ENCODE results near the gene GPLD1.
"Not testable (repeated sequence)": the region's sequence is repeated elsewhere in the genome, so short reads cannot be mapped to it uniquely, and the experiment has no call there.

The GPLD1 gene

GRCh38 chr6:24391756-24392405 lies 97.5 kb downstream of the GPLD1 start:
- no peak overlapping the region for H3K4me3 ChIP-seq (ENCODE audit: control insufficient read depth, low read depth, low read length)
- no peak for TF ChIP-seq CTCF (IDR thresholded peaks at IDR 0.05; ENCODE audit: control insufficient read depth, insufficient read depth, low read depth, low read length, missing control alignments)
- DNase-seq (ENCODE audit: low read depth), result no peak

GRCh38 chr6:24391208-24391607 lies 98.2 kb downstream of the GPLD1 start:
- DNase-seq (ENCODE audit: low read depth), result no peak
- H3K4me3 ChIP-seq (ENCODE audit: control insufficient read depth, low read depth, low read length), result no peak overlapping the region
- no peak for TF ChIP-seq CTCF (IDR thresholded peaks at IDR 0.05; ENCODE audit: control insufficient read depth, insufficient read depth, low read depth, low read length, missing control alignments)

GRCh38 chr6:24387818-24388217 lies 101.6 kb downstream of the GPLD1 start:
- DNase-seq (ENCODE audit: low read depth), result no peak
- H3K4me3 ChIP-seq (ENCODE audit: control insufficient read depth, low read depth, low read length), result no peak overlapping the region
- TF ChIP-seq CTCF (IDR thresholded peaks at IDR 0.05; ENCODE audit: control insufficient read depth, insufficient read depth, low read depth, low read length, missing control alignments), result no peak

- no peak for TF ChIP-seq CTCF (IDR thresholded peaks at IDR 0.05; ENCODE audit: control insufficient read depth, insufficient read depth, low read depth, low read length, missing control alignments)
- no peak for DNase-seq (ENCODE audit: low read depth)
- no peak overlapping the region for H3K4me3 ChIP-seq (ENCODE audit: control insufficient read depth, low read depth, low read length)
Measured at GRCh38 chr6:24385536-24386269, 103.7 kb downstream of the GPLD1 start.

GRCh38 chr6:24384369-24385130 lies 104.8 kb downstream of the GPLD1 start:
- H3K4me3 ChIP-seq (ENCODE audit: control insufficient read depth, low read depth, low read length); DNase-seq (ENCODE audit: low read depth): not testable (repeated sequence)

GRCh38 chr6:24382891-24383494 lies 106.4 kb downstream of the GPLD1 start:
- H3K4me3 ChIP-seq (ENCODE audit: control insufficient read depth, low read depth, low read length); DNase-seq (ENCODE audit: low read depth): not testable (repeated sequence)

GRCh38 chr6:24382220-24382540 lies 107.2 kb downstream of the GPLD1 start:
- DNase-seq (ENCODE audit: low read depth), result no peak
- no peak overlapping the region for H3K4me3 ChIP-seq (ENCODE audit: control insufficient read depth, low read depth, low read length)
- no peak for TF ChIP-seq CTCF (IDR thresholded peaks at IDR 0.05; ENCODE audit: control insufficient read depth, insufficient read depth, low read depth, low read length, missing control alignments)
